ENCODE results near the gene TFCP2L1. TPM values are rescaled to one million over a fixed set of nuclear protein-coding genes. Genes with fewer than 3 reads are reported as not detected.

TFCP2L1 gene
- total and polyA plus RNA-seq, 10 donors: 0.15 to 8.9 (median 2.7) TPM

- Histone ChIP-seq H3K9me3 (no peaks in the 10 kb centered on the region), H3K4me3 (no peak overlapping the region), H3K27ac (no peak overlapping the region), H3K27me3 (replicated peaks in 1 of 7) (no peaks in the 10 kb centered on the region), H3K4me1 (peaks cover 0 to 20% (median 0%) of the 10 kb centered on the region in 6 donors), H3K36me3 (no peaks in the 10 kb centered on the region)
- DNase-seq: peak; percentile 47
- TF ChIP-seq, protein P1, sequence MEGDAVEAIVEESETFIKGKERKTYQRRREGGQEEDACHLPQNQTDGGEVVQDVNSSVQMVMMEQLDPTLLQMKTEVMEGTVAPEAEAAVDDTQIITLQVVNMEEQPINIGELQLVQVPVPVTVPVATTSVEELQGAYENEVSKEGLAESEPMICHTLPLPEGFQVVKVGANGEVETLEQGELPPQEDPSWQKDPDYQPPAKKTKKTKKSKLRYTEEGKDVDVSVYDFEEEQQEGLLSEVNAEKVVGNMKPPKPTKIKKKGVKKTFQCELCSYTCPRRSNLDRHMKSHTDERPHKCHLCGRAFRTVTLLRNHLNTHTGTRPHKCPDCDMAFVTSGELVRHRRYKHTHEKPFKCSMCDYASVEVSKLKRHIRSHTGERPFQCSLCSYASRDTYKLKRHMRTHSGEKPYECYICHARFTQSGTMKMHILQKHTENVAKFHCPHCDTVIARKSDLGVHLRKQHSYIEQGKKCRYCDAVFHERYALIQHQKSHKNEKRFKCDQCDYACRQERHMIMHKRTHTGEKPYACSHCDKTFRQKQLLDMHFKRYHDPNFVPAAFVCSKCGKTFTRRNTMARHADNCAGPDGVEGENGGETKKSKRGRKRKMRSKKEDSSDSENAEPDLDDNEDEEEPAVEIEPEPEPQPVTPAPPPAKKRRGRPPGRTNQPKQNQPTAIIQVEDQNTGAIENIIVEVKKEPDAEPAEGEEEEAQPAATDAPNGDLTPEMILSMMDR (IDR thresholded peaks at IDR 0.05 in 8 of 11, conservative IDR thresholded peaks at IDR 0.05 in 3 of 11): no peak
- TF ChIP-seq POLR2AphosphoS5 (IDR thresholded peaks at IDR 0.05): no peak
- TF ChIP-seq POLR2A (IDR thresholded peaks at IDR 0.05): no peak
- intact Hi-C loops (cut with DNase I; ENCODE audit: low total_unique reads): no loop called here
- WGBS, 5 donors: 75 to 89% (median 84%) methylated on average over 8 of the region's 8 CpGs
Measured at GRCh38 chr2:121192576-121192975, 92.4 kb downstream of the TFCP2L1 start.

DNA sequence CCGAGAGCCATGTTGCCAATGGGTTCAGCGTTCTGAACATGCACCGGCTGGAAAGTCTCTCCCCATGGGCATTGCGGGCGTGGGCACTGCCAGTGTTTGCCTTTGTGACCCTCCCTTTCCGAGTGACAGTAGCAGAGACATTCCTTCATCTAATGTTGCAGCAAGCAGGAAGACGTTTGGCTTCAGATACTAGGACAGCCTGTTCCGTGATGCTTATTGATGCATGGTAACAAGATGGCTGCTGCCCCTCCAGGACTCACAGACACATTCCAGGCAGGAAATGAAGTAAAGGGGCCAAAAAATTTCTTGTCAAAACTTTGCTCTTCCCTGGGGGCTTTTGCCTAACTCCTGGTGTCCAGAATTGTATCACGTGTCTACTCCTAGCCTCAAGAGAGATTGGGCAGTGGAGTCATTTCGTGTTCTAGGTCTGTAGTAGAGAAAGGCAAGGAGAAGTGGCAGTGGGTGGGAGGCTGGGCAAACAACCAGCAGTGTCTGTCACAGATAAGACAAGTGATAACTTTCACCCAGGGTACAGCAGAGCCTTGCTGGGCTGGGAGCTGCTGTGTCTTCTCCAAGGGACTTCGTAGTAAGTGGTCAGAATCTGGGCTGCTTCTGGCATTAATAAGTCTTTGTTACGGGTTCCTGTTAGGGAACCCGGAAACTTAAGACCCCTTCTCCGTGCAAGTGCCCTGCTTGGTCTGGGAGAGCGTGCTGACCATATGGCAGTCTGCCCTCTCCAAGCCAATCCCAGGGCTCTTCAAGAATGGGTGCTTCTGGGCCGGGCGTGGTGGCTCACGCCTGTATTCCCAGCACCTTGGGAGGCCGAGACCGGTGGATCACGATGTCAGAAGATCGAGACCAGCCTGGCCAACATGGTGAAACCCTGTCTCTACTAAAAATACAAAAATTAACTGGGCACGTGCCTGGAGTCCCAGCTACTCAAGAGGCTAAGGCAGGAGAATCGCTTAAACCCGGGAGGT is 93.5 kb downstream of the TFCP2L1 start:
- Histone ChIP-seq H3K36me3 (no peaks in the 10 kb centered on the region), H3K4me3 (no peak overlapping the region), H3K4me1 (peaks cover 0 to 12% (median 0%) of the 10 kb centered on the region in 6 donors), H3K9me3 (no peaks in the 10 kb centered on the region), H3K27me3 (replicated peaks in 1 of 7) (no peaks in the 10 kb centered on the region), H3K27ac (no peak overlapping the region)
- TF ChIP-seq, protein P1 (IDR thresholded peaks at IDR 0.05 in 8 of 11, conservative IDR thresholded peaks at IDR 0.05 in 3 of 11): no peak
- TF ChIP-seq POLR2A (IDR thresholded peaks at IDR 0.05): no peak
- no peak for TF ChIP-seq POLR2AphosphoS5 (IDR thresholded peaks at IDR 0.05)
- WGBS, 5 donors: 83 to 89% (median 88%) methylated on average over 23 to 25 of the region's 25 CpGs
- intact Hi-C loops (cut with DNase I; ENCODE audit: low total_unique reads): no loop called here
- DNase-seq: peak; percentile 70

DNA sequence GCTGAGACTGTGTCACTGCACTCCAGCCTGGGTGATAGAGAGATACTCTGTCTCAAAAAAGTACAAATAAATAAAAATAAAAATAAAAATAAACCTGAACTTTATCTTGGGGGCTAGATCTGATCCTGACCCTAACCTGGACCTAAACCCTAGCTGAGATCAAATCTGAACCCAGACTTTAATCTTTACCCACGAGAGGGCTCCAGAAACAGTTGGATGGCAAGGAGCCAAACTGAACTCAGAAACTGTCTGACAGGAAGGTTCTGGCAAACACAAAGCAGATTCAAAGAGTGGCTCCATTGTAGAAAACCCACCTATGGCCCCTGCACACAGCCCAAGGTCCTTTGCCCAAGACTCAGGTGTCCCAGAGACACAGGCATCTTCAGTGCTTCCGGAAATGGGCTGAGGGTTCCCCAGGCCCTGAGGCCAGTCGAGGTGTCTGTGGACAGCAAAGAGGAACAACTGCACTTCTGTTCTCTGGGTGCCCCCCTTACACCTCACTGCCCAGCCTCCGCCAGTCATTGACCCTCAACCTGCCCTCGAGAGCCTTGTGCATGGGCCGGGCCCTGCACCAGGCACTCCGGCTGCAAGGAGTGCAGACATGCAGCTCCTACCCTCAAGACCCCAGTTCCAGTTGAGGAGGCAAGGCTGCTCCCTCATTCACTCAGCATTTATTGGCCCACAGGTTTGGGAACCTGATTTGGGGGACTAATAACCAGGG is 95.2 kb downstream of the TFCP2L1 start:
- Histone ChIP-seq H3K36me3 (no peaks in the 10 kb centered on the region), H3K4me1 (peaks cover 0 to 10% (median 0%) of the 10 kb centered on the region in 6 donors), H3K4me3 (no peak overlapping the region), H3K27me3 (replicated peaks in 1 of 7) (no peaks in the 10 kb centered on the region), H3K27ac (peak overlapping the region in 1 of 8 donors; percentile 18), H3K9me3 (no peaks in the 10 kb centered on the region)
- TF ChIP-seq POLR2AphosphoS5 (IDR thresholded peaks at IDR 0.05) (no peak), POLR2A (IDR thresholded peaks at IDR 0.05) (no peak)
- TF ChIP-seq, protein P1 (IDR thresholded peaks at IDR 0.05 in 8 of 11, conservative IDR thresholded peaks at IDR 0.05 in 3 of 11): no peak
- DNase-seq: peak; percentile 68
- 44 to 62% (median 58%) methylated on average over 2 to 7 of the region's 7 CpGs for WGBS, 5 donors
- intact Hi-C loops (cut with DNase I; ENCODE audit: low total_unique reads): no loop called here

All from spleen (tissue), 11 donors.